ENCODE data around the gene SAGE1.

- peak; percentile 64 for TF ChIP-seq CTCF (IDR thresholded peaks at IDR 0.05; ENCODE audit: poor library complexity, severe bottlenecking)
- TF ChIP-seq EZH2 (IDR thresholded peaks at IDR 0.05; ENCODE audit: borderline replicate concordance, insufficient read depth, low read length, poor library complexity, severe bottlenecking) = no peak
- no peak for TF ChIP-seq POLR2AphosphoS5 (IDR thresholded peaks at IDR 0.05)
- peak; percentile 64 for TF ChIP-seq RAD21 (conservative IDR thresholded peaks at IDR 0.05)
- no peak for TF ChIP-seq REST (IDR thresholded peaks at IDR 0.05; ENCODE audit: borderline replicate concordance)
- TF ChIP-seq EP300 (conservative IDR thresholded peaks at IDR 0.05; ENCODE audit: poor library complexity, severe bottlenecking) = no peak
These were observed 38.4 kb downstream of the SAGE1 start for GRCh38 chrX:135931644-135932487.
